ENCODE measurements around the gene FRAS1.
"Not testable (repeated sequence)": the region's sequence is repeated elsewhere in the genome, so short reads cannot be mapped to it uniquely, and the experiment has no call there.

Gene FRAS1

GRCh38 chr4:78120144-78120880, 63.2 kb downstream of the FRAS1 start:
- no peak for DNase-seq (ENCODE audit: low read depth in 2 of 2)

GRCh38 chr4:78121338-78121904, 64.3 kb downstream of the FRAS1 start:
- no peak for DNase-seq (ENCODE audit: low read depth in 2 of 2)

DNA sequence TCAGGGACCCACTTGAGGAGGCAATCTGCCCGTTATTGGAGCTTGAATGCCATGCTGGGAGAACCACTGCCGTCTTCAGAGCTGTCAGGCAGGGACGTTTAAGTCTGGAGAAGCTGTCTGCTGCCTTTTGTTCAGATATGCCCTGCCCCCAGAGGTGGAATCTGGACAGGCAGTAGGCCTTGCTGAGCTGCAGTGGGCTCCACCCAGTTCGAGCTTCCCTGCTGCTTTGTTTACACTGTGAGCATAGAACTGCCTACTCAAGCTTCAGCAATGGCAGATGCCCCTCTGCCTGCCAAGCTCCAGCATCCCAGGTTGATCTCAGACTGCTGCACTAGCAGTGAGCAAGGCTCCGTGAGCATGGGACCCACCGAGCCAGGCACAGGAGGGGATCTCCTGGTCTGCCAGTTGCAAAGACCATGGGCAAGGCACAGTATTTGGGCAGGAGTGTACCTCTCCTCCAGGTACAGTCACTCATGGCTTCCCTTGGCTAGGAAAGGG, 68.8 kb downstream of the FRAS1 start:
- not testable (repeated sequence) for DNase-seq (ENCODE audit: low read depth in 2 of 2)

- no peak for DNase-seq (ENCODE audit: low read depth in 2 of 2)
Measured at GRCh38 chr4:78129383-78130108, 72.4 kb downstream of the FRAS1 start.

GRCh38 chr4:78131403-78131802, 74.3 kb downstream of the FRAS1 start:
- DNase-seq (ENCODE audit: low read depth in 2 of 2), result no peak

DNA sequence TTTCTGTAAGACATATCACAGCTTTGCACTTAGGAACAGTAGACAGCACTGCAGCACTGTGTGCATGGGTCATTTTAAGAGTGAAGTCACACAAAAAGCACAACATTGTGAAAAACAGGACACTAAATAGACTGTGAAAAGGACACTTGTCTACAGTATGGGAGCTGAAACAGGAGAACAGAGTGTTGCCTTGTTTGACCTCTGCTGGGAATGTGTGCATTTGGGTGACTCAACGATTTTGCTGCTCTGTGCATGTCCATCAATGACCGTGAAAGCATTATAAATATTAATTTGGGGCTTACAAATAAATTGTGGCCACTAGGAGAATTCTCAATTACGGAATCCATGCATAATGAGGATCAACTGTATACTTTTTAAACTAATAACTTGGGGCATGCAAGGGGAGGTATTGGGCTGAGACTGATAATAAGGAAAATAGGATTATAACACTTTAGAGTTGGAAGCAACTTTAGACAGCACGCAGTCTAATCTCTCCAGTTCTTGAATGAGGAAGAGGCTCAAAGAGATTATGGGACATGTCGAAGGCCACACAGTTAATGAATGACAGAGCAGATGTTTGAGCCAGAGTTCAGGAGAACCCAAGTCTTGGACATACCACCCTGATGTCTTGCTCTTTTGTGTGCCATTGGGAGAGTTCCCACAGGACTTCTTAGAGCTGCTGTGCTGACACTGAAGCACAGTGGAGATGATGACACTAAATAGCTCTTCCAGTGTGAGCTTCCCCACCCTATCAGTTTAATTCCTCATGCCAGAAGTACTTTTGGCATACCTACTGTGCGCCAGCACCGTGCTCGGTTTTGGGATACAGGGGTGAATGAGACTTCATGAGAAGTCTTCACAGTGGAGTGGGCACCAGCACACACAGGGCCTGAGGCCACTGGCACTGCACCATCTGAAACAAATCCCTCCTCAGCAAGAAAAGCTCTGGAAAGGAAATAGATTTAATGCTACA, 79.3 kb downstream of the FRAS1 start:
- no peak for DNase-seq (ENCODE audit: low read depth in 2 of 2)

- no peak for DNase-seq (ENCODE audit: low read depth in 2 of 2)
Measured at GRCh38 chr4:78137532-78137931, 80.4 kb downstream of the FRAS1 start.

DNA sequence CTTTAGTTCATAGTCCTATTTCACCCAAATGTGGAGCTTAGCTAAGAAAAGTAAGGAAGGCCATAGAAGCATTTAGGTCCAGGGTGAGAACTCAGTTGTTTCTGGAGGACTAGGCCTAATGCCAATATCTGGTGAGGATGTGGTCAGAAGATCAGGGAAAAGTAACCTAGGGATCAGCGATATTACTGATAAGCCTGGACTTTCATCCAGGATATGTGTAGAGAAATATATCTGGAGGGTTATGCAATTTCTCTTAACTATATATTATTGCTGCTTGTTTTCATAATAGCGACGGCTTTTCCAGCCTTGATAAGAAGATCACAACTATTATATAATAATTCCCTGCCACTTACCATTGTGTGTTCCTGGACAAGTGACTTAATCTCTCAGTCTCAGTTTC, 81.1 kb downstream of the FRAS1 start:
- DNase-seq (ENCODE audit: low read depth in 2 of 2), result no peak

GRCh38 chr4:78143634-78144033, 86.5 kb downstream of the FRAS1 start:
- no peak for DNase-seq (ENCODE audit: low read depth in 2 of 2)

DNA sequence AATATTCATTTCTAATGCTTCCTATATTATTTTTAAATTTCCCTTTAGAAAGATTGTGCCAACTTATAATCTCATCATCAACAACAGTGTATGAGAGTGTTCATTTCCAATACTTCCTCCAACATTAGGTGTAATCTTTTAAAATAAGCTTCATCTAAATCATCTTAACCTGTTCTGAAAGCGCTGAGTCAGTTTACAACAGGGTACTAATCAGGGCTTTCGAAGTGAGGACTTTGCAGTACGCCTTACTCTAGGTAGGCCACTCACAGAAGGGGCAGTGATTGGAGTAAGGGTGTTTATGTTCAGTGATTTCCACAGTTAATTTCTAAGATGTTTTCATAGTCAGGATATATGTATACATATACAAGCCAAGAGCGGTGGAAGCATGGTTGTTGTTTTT, 87.9 kb downstream of the FRAS1 start:
- DNase-seq (ENCODE audit: low read depth in 2 of 2), result no peak

DNA sequence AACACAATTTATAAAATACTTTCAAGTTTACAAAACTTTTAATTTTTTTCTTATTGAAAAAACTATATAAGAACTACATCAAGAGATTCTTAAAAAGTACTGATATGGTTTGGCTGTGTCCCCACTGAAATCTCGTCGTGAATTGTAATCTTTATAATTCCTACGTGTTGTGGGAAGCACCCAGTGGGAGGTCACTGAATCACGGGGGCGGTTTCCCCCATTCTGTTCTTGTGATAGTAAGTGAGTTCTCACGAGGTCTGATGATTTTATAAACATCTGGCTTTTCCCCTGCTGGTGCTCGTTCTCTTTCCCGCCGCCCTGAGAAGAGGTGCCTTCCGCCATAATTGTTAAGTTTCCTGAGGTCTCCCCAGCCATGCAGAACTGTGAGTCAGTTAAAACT, 88.5 kb downstream of the FRAS1 start:
- DNase-seq (ENCODE audit: low read depth in 2 of 2), result no peak

GRCh38 chr4:78149751-78150542, 92.8 kb downstream of the FRAS1 start:
- no peak for DNase-seq (ENCODE audit: low read depth in 2 of 2)

- DNase-seq (ENCODE audit: low read depth in 2 of 2), result no peak
Measured at GRCh38 chr4:78150543-78150864, 93.4 kb downstream of the FRAS1 start.

DNA sequence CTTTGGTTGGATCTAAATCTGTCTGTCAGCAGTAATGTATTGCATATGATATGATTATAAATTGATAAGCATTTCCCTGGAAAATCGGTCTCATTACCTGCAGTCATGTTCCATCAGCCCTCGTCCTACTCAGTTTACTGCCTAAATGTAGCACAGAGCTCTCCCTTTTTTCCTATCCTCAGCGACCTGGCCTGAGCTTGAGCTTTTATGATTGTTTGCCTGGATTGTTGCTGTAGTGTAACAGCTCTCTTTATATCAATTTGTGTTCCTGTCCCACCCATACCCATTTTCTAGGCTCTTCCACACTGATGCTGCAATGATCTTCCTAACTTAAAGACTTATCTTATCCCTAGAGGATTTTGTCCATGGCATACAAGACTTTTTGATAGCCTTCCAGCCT, 95.7 kb downstream of the FRAS1 start:
- DNase-seq (ENCODE audit: low read depth in 2 of 2), result no peak

GRCh38 chr4:78154972-78155590, 98.0 kb downstream of the FRAS1 start:
- DNase-seq (ENCODE audit: low read depth in 2 of 2), result no peak

DNA sequence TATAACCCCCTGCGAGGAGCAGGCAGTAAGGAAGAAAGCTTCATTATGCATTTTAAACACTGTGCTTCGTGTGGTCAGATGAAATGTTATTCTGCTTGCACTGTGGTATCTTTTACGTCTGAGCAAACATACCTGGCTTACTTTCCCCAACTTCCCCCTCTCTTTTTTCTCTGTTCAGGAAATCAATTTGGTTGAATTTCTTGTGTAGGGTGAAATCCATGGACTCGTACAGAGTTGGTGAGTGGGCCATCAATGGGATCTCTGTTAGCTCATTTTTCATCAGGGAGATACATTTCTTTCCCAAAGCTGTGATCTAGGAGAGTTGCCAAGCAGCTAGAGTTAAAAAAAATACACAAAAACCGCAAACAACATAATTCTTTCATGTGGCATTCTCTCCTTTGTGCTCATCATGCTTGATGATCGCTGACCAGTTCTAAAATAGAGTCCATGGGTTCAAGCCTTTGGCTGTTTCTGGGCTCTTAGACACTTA, 98.5 kb downstream of the FRAS1 start:
- DNase-seq (ENCODE audit: low read depth in 2 of 2), result no peak

DNA sequence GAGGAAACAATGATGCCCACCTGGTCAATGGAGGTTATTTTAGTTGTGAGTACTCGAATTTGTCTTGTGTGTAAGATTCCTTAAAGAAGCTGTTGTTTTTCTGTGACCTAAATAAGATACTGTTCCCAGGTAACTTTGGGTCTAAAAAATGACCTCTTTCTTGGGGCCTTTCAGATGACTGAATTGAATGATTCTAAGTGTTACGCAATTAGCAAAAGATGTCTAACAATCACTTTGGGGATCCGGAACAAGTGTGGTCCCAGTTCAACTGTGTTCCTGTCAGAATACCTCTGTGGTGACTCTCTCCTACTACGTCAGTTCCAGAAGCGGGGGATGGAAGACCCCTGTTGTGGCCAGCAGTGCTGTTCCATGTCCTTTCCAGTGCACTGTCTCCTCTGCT, 99.4 kb downstream of the FRAS1 start:
- DNase-seq (ENCODE audit: low read depth in 2 of 2), result no peak

GRCh38 chr4:78162342-78162741, 105.2 kb downstream of the FRAS1 start:
- no peak for DNase-seq (ENCODE audit: low read depth in 2 of 2)

DNA sequence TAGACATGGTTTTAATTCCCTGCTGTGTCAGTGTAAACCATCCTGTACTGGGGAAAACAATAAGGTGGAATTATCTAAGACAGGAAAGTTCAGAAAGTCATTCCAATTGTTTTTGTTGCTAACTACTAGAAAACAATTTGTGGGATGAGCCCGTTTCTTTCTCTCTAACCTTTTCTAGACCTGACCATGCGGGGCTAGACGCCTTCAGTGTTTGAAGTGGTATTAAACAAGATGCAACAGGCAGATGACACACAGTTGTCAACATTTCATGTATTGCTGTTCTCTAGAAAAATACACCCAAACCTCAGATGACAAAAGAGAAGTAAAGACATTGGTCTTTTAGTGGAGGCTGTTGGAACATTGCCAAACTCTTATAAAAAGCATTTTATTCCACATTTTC, 105.7 kb downstream of the FRAS1 start:
- DNase-seq (ENCODE audit: low read depth in 2 of 2), result no peak

- no peak for DNase-seq (ENCODE audit: low read depth in 2 of 2)
Measured at GRCh38 chr4:78165758-78166157, 108.6 kb downstream of the FRAS1 start.
